HL-60 (cell line): ENCODE data around the gene CFAP54.

Source experiments
- DNase-seq, 2 experiments: peaks; one replicate each; pipeline ENCODE4 v3.0.0-alpha.2; 2010 to 2020; ENCODE audit warnings: low read depth in 1 of 2, low spot score in 1 of 2
- H3K27ac ChIP-seq: fragments of 250-450 bp; sonication (Bioruptor Pico); replicated peaks from 2 replicates; pipeline ENCODE4 v1.5.1; 2020; ENCODE audit warnings: mild to moderate bottlenecking, moderate library complexity
- H3K27me3 ChIP-seq: fragments of 250-450 bp; sonication (Bioruptor Pico); 2 replicates; pipeline ENCODE4 v1.5.1; 2021; ENCODE audit warnings: mild to moderate bottlenecking, moderate library complexity; ENCODE audit not compliant: insufficient read depth, poor library complexity, severe bottlenecking
- H3K4me3 ChIP-seq: replicated peaks from 2 replicates; pipeline ENCODE4 v1.5.1; 2011; ENCODE audit warnings: mild to moderate bottlenecking, control low read depth, low read length; ENCODE audit not compliant: insufficient read depth
- GABPA ChIP-seq: IDR thresholded peaks from 2 replicates; pipeline ENCODE4 v1.6.1; 2012; ENCODE audit warnings: low read depth
- POLR2AphosphoS5 ChIP-seq: IDR thresholded peaks from 2 replicates; pipeline ENCODE4 v1.6.1; 2012; ENCODE audit warnings: low read depth
- SPI1 ChIP-seq: IDR thresholded peaks from 2 replicates; pipeline ENCODE4 v1.6.1; 2012; ENCODE audit warnings: low read depth, mild to moderate bottlenecking, borderline replicate concordance
- TF ChIP-seq, protein P1 (sequence below): IDR thresholded peaks from one replicate; pipeline ENCODE4 v1.5.1; 2011; ENCODE audit warnings: low read length, control low read depth, inconsistent platforms; ENCODE audit not compliant: insufficient read depth
- TF ChIP-seq, protein P2 (sequence below): IDR thresholded peaks from 2 replicates; pipeline ENCODE4 v1.6.1; 2012; ENCODE audit warnings: low read depth; ENCODE audit not compliant: insufficient replicate concordance

Gene CFAP54

DNA sequence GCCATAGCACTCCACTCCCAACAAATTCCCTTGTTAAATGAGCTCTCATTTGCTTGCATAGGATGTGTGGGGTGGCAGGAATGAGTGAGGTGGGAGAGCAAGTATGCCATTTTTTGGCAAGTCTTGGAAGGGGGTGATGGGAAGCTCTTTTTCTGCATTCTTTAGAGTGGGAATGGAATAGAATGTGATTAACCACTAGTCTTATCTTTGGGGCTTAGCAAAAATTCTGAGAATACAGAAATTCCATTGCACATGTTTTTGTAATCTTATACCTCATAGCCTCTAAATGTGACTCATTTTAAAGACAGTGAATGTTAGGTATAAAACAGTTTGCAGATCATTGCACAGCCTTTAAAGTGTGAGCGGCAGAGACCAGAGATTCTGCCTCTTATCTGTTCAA is 389.3 kb downstream of the CFAP54 start:
- TF ChIP-seq POLR2AphosphoS5 = no peak
- TF ChIP-seq, protein P1, sequence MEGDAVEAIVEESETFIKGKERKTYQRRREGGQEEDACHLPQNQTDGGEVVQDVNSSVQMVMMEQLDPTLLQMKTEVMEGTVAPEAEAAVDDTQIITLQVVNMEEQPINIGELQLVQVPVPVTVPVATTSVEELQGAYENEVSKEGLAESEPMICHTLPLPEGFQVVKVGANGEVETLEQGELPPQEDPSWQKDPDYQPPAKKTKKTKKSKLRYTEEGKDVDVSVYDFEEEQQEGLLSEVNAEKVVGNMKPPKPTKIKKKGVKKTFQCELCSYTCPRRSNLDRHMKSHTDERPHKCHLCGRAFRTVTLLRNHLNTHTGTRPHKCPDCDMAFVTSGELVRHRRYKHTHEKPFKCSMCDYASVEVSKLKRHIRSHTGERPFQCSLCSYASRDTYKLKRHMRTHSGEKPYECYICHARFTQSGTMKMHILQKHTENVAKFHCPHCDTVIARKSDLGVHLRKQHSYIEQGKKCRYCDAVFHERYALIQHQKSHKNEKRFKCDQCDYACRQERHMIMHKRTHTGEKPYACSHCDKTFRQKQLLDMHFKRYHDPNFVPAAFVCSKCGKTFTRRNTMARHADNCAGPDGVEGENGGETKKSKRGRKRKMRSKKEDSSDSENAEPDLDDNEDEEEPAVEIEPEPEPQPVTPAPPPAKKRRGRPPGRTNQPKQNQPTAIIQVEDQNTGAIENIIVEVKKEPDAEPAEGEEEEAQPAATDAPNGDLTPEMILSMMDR = no peak
- TF ChIP-seq, protein P2, sequence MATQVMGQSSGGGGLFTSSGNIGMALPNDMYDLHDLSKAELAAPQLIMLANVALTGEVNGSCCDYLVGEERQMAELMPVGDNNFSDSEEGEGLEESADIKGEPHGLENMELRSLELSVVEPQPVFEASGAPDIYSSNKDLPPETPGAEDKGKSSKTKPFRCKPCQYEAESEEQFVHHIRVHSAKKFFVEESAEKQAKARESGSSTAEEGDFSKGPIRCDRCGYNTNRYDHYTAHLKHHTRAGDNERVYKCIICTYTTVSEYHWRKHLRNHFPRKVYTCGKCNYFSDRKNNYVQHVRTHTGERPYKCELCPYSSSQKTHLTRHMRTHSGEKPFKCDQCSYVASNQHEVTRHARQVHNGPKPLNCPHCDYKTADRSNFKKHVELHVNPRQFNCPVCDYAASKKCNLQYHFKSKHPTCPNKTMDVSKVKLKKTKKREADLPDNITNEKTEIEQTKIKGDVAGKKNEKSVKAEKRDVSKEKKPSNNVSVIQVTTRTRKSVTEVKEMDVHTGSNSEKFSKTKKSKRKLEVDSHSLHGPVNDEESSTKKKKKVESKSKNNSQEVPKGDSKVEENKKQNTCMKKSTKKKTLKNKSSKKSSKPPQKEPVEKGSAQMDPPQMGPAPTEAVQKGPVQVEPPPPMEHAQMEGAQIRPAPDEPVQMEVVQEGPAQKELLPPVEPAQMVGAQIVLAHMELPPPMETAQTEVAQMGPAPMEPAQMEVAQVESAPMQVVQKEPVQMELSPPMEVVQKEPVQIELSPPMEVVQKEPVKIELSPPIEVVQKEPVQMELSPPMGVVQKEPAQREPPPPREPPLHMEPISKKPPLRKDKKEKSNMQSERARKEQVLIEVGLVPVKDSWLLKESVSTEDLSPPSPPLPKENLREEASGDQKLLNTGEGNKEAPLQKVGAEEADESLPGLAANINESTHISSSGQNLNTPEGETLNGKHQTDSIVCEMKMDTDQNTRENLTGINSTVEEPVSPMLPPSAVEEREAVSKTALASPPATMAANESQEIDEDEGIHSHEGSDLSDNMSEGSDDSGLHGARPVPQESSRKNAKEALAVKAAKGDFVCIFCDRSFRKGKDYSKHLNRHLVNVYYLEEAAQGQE = no peak
- no peak for TF ChIP-seq GABPA
- no peak for TF ChIP-seq SPI1
- Histone ChIP-seq H3K27ac (no peak overlapping the region), H3K4me3 (no peak overlapping the region), H3K27me3 (no peaks in the 10 kb centered on the region)
- no peak for DNase-seq

DNA sequence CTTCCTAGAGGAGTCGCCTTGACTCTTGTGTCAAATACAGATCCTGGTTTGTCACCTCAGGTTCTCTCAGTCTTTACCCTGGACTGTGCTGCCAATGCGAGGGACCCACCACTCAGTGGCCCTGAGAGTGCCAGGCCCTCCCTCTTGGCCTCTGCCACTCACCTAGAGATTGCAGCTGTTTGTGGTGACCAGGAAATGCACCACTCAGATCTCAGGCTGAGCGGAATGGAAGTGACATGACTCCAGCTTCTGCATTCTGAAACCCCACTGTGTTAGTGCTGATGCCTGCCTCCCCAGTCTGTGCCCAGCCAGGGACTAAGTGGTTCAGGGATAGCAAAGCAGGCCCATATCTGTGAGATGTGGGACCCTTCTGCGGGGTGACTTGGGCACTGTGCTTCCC is 389.9 kb downstream of the CFAP54 start:
- Histone ChIP-seq H3K27ac (no peak overlapping the region), H3K4me3 (no peak overlapping the region), H3K27me3 (no peaks in the 10 kb centered on the region)
- TF ChIP-seq, protein P1 = no peak
- TF ChIP-seq POLR2AphosphoS5 (no peak), GABPA (no peak), SPI1 (no peak)
- TF ChIP-seq, protein P2 = no peak
- no peak for DNase-seq

GRCh38 chr12:96880220-96880619 is 390.8 kb downstream of the CFAP54 start:
- DNase-seq = no peak
- no peaks in the 10 kb centered on the region for H3K27me3 ChIP-seq
- H3K4me3 ChIP-seq = no peak overlapping the region
- TF ChIP-seq SPI1 (no peak), POLR2AphosphoS5 (no peak), GABPA (no peak)
- TF ChIP-seq, protein P1 = no peak
- TF ChIP-seq, protein P2 = no peak
- no peak overlapping the region for H3K27ac ChIP-seq
